GM23248 (cell line): ENCODE data around the gene TRIM22.

Experiments
- EZH2 ChIP-seq: fragments of 200-600 bp; sonication (generic); IDR thresholded peaks from 2 replicates; pipeline ENCODE4 v1.6.1; 2018; ENCODE audit warnings: antibody characterized with exemption, mild to moderate bottlenecking; ENCODE audit not compliant: insufficient read depth, poor library complexity, severe bottlenecking
- EZH2phosphoT487 ChIP-seq: fragments of 200-600 bp; sonication (generic); IDR thresholded peaks from 2 replicates; pipeline ENCODE4 v1.6.1; 2018; ENCODE audit warnings: antibody characterized with exemption, moderate library complexity, mild to moderate bottlenecking, low read depth; ENCODE audit not compliant: insufficient read depth

- no peak for TF ChIP-seq EZH2phosphoT487
- TF ChIP-seq EZH2: no peak
Observed at GRCh38 chr11:5671831-5672230, 17.8 kb upstream of the TRIM22 start.
